ENCODE measurements around the gene CEND1. TPM values are rescaled to one million over a fixed set of nuclear protein-coding genes. Genes with fewer than 3 reads are reported as not detected.
A peak's percentile ranks its signal among the peaks of the same experiment; 100 is the strongest.

The CEND1 gene
- total RNA-seq, 6 donors from 2014 or later = not detected

DNA sequence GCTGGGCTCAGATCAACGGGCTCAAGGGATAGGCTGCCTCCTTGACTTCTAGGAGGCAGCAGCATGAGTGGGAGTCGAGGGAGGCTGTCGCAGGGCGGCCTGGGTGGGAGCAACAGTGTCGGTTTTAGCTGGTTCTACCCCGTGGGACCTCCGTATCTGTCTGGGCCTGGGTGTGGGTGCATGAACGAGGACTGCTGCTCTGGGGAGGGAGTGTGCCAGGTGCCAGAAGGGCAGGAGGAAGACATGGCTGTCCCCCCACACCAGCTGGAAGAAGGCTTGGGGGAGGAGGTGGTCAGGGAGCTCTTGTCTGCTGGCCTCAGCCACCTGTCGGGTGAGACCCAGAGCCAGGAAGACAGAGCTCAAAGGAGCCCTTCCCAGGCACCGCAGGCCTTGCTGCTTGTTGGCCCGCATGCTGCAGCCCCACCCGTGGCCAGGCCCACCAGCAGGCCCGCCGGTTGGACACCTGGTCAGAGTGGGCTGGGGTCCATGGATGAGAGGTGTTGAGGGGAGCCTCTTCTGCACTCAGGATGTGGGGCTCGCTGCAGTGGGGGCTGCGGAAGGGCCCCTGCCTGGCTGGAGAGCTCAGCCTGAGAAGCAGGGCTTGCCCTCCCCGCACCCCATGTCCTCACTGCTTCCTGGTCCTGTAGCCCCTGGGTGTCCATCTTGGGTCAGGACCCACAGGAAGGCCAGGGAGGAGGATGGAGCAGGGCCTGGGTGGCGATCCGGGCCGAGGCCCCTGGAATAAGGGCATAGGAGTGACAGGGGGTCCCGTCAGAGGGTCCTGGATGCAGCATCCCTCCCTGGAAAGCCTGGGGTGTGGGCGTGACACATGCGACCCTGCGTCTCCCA lies 3.4 kb downstream of the CEND1 start:
- ATAC-seq (ENCODE audit: low FRiP score in 2 of 2) (no peak), DNase-seq (peak in 1 of 2 donors; percentile 73)
- Histone ChIP-seq H3K4me3 (no peak overlapping the region), H3K27ac (no peak overlapping the region), H3K9me3 (no peaks in the 10 kb centered on the region), H3K36me3 (peaks cover 1 to 4% (median 3%) of the 10 kb centered on the region in 4 donors), H3K27me3 (peaks cover 0 to 22% (median 10%) of the 10 kb centered on the region in 4 donors), H3K4me1 (peaks cover 0 to 13% (median 11%) of the 10 kb centered on the region in 4 donors)
- 83 to 91% methylated on average over 19 to 20 of the region's 24 CpGs for WGBS, 2 donors
- no peak for TF ChIP-seq POLR2A (IDR thresholded peaks at IDR 0.05)
- TF ChIP-seq, protein P1, sequence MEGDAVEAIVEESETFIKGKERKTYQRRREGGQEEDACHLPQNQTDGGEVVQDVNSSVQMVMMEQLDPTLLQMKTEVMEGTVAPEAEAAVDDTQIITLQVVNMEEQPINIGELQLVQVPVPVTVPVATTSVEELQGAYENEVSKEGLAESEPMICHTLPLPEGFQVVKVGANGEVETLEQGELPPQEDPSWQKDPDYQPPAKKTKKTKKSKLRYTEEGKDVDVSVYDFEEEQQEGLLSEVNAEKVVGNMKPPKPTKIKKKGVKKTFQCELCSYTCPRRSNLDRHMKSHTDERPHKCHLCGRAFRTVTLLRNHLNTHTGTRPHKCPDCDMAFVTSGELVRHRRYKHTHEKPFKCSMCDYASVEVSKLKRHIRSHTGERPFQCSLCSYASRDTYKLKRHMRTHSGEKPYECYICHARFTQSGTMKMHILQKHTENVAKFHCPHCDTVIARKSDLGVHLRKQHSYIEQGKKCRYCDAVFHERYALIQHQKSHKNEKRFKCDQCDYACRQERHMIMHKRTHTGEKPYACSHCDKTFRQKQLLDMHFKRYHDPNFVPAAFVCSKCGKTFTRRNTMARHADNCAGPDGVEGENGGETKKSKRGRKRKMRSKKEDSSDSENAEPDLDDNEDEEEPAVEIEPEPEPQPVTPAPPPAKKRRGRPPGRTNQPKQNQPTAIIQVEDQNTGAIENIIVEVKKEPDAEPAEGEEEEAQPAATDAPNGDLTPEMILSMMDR (IDR thresholded peaks at IDR 0.05) = no peak
- TF ChIP-seq EP300 (IDR thresholded peaks at IDR 0.05) = no peak
- TF ChIP-seq POLR2AphosphoS5 (IDR thresholded peaks at IDR 0.05) = no peak

DNA sequence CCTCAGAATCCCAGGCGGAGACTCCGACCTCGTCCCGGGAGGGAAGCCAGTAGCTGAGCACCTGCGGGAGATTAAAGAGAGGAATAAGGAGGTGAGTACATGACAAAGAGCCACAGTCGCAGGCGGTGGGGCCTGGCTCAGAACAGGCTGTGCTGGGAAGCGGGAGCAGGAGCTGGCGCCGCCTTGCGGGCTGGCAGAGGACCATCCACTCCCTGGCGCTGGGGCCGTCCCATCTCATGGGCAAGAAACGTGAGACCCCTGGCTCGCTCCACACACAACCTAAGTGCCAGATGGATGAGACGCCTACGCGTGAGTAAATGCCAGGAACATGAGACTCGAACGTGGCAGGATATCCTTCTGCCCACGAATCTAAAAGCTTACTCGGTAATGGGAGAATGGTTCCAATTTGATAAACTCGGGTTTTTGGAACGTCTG lies 6.3 kb downstream of the CEND1 start:
- peaks cover 0 to 6% (median 0%) of the 10 kb centered on the region in 4 donors for H3K27me3 ChIP-seq
- peak; percentile 82 to 87 for ATAC-seq (ENCODE audit: low FRiP score in 2 of 2)
- peak; percentile 89 to 91 for DNase-seq

DNA sequence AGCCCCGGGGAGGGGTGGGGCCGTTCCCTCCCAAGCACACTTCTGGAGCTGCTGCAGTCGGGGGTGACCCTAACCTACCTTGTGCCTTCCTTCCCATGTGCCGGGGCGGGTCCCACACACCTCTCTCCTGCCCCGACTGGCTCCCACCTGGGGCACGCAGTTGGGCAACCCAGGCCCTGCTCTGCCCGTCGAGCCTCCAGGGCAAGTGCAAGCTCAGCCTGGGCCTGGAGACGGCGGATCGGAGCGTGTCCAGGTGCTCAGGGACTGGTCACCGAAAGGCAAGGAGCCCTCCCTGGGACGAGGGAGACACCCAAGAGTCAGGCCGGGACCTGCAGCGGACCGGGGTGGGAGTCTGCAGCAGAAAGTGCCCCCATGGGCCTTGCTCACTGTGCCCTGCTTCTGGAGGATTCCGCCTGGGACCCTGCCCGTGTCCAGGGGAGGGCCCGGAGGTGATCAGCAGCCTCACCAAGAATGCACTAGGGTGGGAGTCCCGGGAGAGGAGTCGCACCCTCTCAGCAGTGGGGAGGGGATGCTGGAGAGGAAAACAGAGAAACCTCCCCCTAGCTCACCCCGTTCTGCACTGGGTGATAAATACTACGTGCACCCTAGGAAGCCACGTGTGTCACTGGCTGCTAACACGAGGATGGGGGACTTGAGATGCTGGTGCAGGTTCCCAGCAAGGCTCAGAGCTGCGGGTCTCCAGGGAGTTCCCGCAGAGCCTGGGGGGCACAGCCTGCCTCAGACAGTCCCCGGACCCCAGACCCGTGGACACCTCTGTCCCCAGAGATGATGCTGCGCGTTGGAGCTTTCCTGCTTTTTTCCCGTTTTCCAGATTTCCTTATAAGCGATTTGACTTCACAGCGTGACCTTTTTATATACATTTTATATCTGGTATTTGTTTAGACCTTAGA lies 7.4 kb downstream of the CEND1 start:
- H3K4me3 ChIP-seq = no peak overlapping the region
- no peaks in the 10 kb centered on the region for H3K36me3 ChIP-seq
- peak in 1 of 2 donors; percentile 66 for DNase-seq
- no peak overlapping the region for H3K27ac ChIP-seq
- H3K9me3 ChIP-seq = no peaks in the 10 kb centered on the region
- ATAC-seq (ENCODE audit: low FRiP score in 2 of 2) = no peak
- peaks cover 8 to 20% (median 17%) of the 10 kb centered on the region in 4 donors for H3K4me1 ChIP-seq
- WGBS, 2 donors = 78 to 92% methylated on average over 28 to 34 of the region's 36 CpGs
- H3K27me3 ChIP-seq = no peaks in the 10 kb centered on the region
- TF ChIP-seq, protein P1 (IDR thresholded peaks at IDR 0.05) = no peak
- no peak for TF ChIP-seq EP300 (IDR thresholded peaks at IDR 0.05)
- TF ChIP-seq POLR2AphosphoS5 (IDR thresholded peaks at IDR 0.05) = no peak
- no peak for TF ChIP-seq POLR2A (IDR thresholded peaks at IDR 0.05)

More for the DNA sequence above, 6.3 kb downstream of the CEND1 start:
- TF ChIP-seq POLR2AphosphoS5 (IDR thresholded peaks at IDR 0.05) = peak in 1 of 2 donors; percentile 17
- peak in 1 of 4 donors; percentile 38 for TF ChIP-seq POLR2A (IDR thresholded peaks at IDR 0.05)
- TF ChIP-seq, protein P1 (IDR thresholded peaks at IDR 0.05) = peak; percentile 47 to 76 (median 61)
- no peak for TF ChIP-seq EP300 (IDR thresholded peaks at IDR 0.05)
- Histone ChIP-seq H3K4me3 (no peak overlapping the region), H3K4me1 (peaks cover 7 to 13% (median 10%) of the 10 kb centered on the region in 4 donors), H3K27ac (peak overlapping the region in 1 of 4 donors; percentile 24), H3K9me3 (no peaks in the 10 kb centered on the region), H3K36me3 (no peaks in the 10 kb centered on the region)
- WGBS, 2 donors = 50 to 58% methylated on average over 24 of the region's 24 CpGs

DNA sequence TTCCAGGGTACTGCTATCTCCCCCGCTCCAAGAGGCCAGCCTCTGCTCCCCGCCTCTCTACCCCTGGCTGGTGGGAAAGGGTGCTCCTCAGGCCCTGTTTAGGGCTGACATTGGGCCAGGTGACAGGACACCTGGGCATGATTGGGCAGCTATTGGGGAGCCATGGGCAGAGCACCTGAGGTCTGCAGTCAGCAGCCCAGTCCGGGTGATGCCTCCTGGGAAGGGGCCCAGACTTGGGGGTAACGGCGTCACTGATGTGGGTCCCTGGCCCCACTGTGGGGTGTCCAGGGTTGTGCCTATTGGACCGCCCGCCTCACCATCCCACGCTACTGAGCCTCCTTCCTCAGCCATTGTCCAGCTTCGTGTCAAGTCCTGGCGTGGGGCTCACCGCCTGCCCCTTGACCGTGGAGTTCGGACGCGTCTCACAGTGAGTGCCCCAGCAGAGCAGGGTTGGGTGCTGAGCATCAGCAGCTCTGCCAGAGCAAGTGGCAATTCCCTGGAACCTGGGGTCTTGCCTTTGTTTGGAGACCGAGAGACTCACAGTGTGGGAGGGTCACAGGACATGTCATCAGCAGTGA lies 9.8 kb downstream of the CEND1 start:
- Histone ChIP-seq H3K27ac (no peak overlapping the region), H3K4me1 (peaks cover 22 to 39% (median 35%) of the 10 kb centered on the region in 4 donors), H3K9me3 (no peaks in the 10 kb centered on the region), H3K36me3 (no peaks in the 10 kb centered on the region), H3K4me3 (no peak overlapping the region), H3K27me3 (no peaks in the 10 kb centered on the region)
- ATAC-seq (ENCODE audit: low FRiP score in 2 of 2) (no peak), DNase-seq (peak in 1 of 2 donors; percentile 41)
- whole genome bisulfite sequencing, 2 donors = 95 to 98% methylated on average over 15 to 16 of the region's 16 CpGs
- no peak for TF ChIP-seq EP300 (IDR thresholded peaks at IDR 0.05)
- TF ChIP-seq POLR2A (IDR thresholded peaks at IDR 0.05) = no peak
- TF ChIP-seq, protein P1 (IDR thresholded peaks at IDR 0.05) = no peak
- no peak for TF ChIP-seq POLR2AphosphoS5 (IDR thresholded peaks at IDR 0.05)
